H9 (cell line): Measurements from ENCODE around the gene DCAF17. TPM values are rescaled to one million over a fixed set of nuclear protein-coding genes. Genes with fewer than 3 reads are reported as not detected.

ENCODE experiments used
- DNase-seq: peaks from one replicate; pipeline ENCODE4 v3.0.0-alpha.2; 2017
- H2AFZ ChIP-seq: one replicate; pipeline ENCODE4 v1.6.1; 2013; ENCODE audit warnings: mild to moderate bottlenecking, low read length, control low read depth, moderate library complexity
- H2AK5ac ChIP-seq: 2 replicates; pipeline ENCODE4 v1.6.1; 2013; ENCODE audit warnings: low read length, control low read depth, mixed read lengths; ENCODE audit not compliant: insufficient read length
- H2BK120ac ChIP-seq: one replicate; pipeline ENCODE4 v1.6.1; 2013; ENCODE audit warnings: low read depth, mild to moderate bottlenecking, low read length, control low read depth, inconsistent platforms; ENCODE audit not compliant: poor library complexity, severe bottlenecking
- H2BK12ac ChIP-seq: 2 replicates; pipeline ENCODE4 v1.6.1; 2013; ENCODE audit warnings: low read length, control low read depth, mixed read lengths, low read depth; ENCODE audit not compliant: insufficient read length
- H2BK15ac ChIP-seq: 2 replicates; pipeline ENCODE4 v1.6.1; 2013; ENCODE audit warnings: low read depth, low read length, control low read depth
- H2BK20ac ChIP-seq: one replicate; pipeline ENCODE4 v1.6.1; 2013; ENCODE audit warnings: low read depth, mild to moderate bottlenecking, low read length, control low read depth, inconsistent platforms; ENCODE audit not compliant: poor library complexity, severe bottlenecking
- H2BK5ac ChIP-seq: 2 replicates; pipeline ENCODE4 v1.6.1; 2013; ENCODE audit warnings: low read length, control low read depth, mixed read lengths; ENCODE audit not compliant: insufficient read length
- H3K14ac ChIP-seq: 2 replicates; pipeline ENCODE4 v1.6.1; 2013; ENCODE audit warnings: low read length, control low read depth; ENCODE audit not compliant: insufficient read depth
- H3K18ac ChIP-seq: 2 replicates; pipeline ENCODE4 v1.6.1; 2013; ENCODE audit warnings: low read depth, mild to moderate bottlenecking, mixed read lengths, low read length, control low read depth; ENCODE audit not compliant: insufficient read length
- H3K23ac ChIP-seq: 2 replicates; pipeline ENCODE4 v1.6.1; 2013; ENCODE audit warnings: low read length, control low read depth, mixed read lengths, low read depth; ENCODE audit not compliant: insufficient read length
- H3K23me2 ChIP-seq: 2 replicates; pipeline ENCODE4 v1.6.1; 2013; ENCODE audit warnings: low read depth, mild to moderate bottlenecking, mixed read lengths, low read length, control low read depth; ENCODE audit not compliant: insufficient read length, poor library complexity, severe bottlenecking
- H3K27ac ChIP-seq: 2 replicates; pipeline ENCODE4 v1.5.1; 2013; ENCODE audit warnings: low read length, control low read depth, mixed read lengths, low read depth; ENCODE audit not compliant: insufficient read length
- H3K27me3 ChIP-seq: 2 replicates; pipeline ENCODE4 v1.6.1; 2013; ENCODE audit warnings: low read length, control low read depth, inconsistent platforms; ENCODE audit not compliant: insufficient read depth
- H3K4ac ChIP-seq: 2 replicates; pipeline ENCODE4 v1.6.1; 2013; ENCODE audit warnings: low read depth, mild to moderate bottlenecking, control low read depth, inconsistent platforms, low read length, moderate library complexity
- H3K4me1 ChIP-seq: 2 replicates; pipeline ENCODE4 v1.6.1; 2013; ENCODE audit warnings: low read length, control low read depth, inconsistent platforms; ENCODE audit not compliant: insufficient read depth
- H3K4me2 ChIP-seq: 2 replicates; pipeline ENCODE4 v1.6.1; 2013; ENCODE audit warnings: low read length, control low read depth, mixed read lengths; ENCODE audit not compliant: insufficient read length, insufficient read depth
- H3K56ac ChIP-seq: 2 replicates; pipeline ENCODE4 v1.6.1; 2013; ENCODE audit warnings: low read depth, mild to moderate bottlenecking, mixed read lengths, low read length, control low read depth; ENCODE audit not compliant: insufficient read length
- H3K79me1 ChIP-seq: 2 replicates; pipeline ENCODE4 v1.6.1; 2013; ENCODE audit warnings: low read depth, mild to moderate bottlenecking, moderate library complexity, low read length, control low read depth, inconsistent platforms; ENCODE audit not compliant: insufficient read depth, poor library complexity, severe bottlenecking
- H3K79me2 ChIP-seq: 2 replicates; pipeline ENCODE4 v1.6.1; 2013; ENCODE audit warnings: low read length, control low read depth, inconsistent platforms; ENCODE audit not compliant: insufficient read depth
- H3K9ac ChIP-seq: 2 replicates; pipeline ENCODE4 v1.6.1; 2013; ENCODE audit warnings: low read length, control low read depth, mixed read lengths; ENCODE audit not compliant: insufficient read length; ENCODE audit errors: extremely low read depth
- H3K9me3 ChIP-seq: one replicate; pipeline ENCODE4 v1.6.1; 2013; ENCODE audit warnings: low read depth, low read length, inconsistent platforms; ENCODE audit not compliant: control insufficient read depth
- H3T11ph ChIP-seq: one replicate; pipeline ENCODE4 v1.6.1; 2013; ENCODE audit warnings: mild to moderate bottlenecking, low read length, control low read depth, inconsistent platforms
- H4K20me1 ChIP-seq: one replicate; pipeline ENCODE4 v1.6.1; 2013; ENCODE audit not compliant: control insufficient read depth, insufficient read length, insufficient read depth
- H4K5ac ChIP-seq: 2 replicates; pipeline ENCODE4 v1.6.1; 2013; ENCODE audit warnings: low read depth, mild to moderate bottlenecking, mixed read lengths, low read length, control low read depth; ENCODE audit not compliant: insufficient read length
- H4K8ac ChIP-seq: replicated peaks from 2 replicates; pipeline ENCODE4 v1.6.1; 2013; ENCODE audit warnings: low read length, control low read depth, mixed read lengths, low read depth; ENCODE audit not compliant: insufficient read length
- H4K91ac ChIP-seq: 2 replicates; pipeline ENCODE4 v1.6.1; 2013; ENCODE audit warnings: low read depth, mild to moderate bottlenecking, moderate library complexity, mixed read lengths, low read length, control low read depth; ENCODE audit not compliant: insufficient read length
- H3K27ac Mint-ChIP-seq, 3 experiments: 2 replicates in 2 of 3; 3 replicates in 1 of 3; pipeline ENCODE4 v1.8.0; 2020 to 2021; ENCODE audit warnings: mixed read lengths in 3 of 3, mild to moderate bottlenecking in 1 of 3, moderate library complexity in 1 of 3
- H3K27me3 Mint-ChIP-seq: 2 replicates; pipeline ENCODE4 v1.8.0; 2021; ENCODE audit warnings: low read depth, mild to moderate bottlenecking, moderate library complexity, mixed read lengths
- H3K36me3 Mint-ChIP-seq, 3 experiments: 2 replicates in 2 of 3; 3 replicates in 1 of 3; pipeline ENCODE4 v1.8.0; 2020 to 2021; ENCODE audit warnings: low read depth in 3 of 3, mixed read lengths in 3 of 3; ENCODE audit not compliant: insufficient read depth in 1 of 3
- H3K4me1 Mint-ChIP-seq, 2 experiments: 2 replicates each; pipeline ENCODE4 v1.8.0; 2020; ENCODE audit warnings: mixed read lengths in 2 of 2
- H3K4me3 Mint-ChIP-seq, 2 experiments: 2 replicates in 1 of 2; 3 replicates in 1 of 2; pipeline ENCODE4 v1.8.0; 2020 to 2021; ENCODE audit warnings: mild to moderate bottlenecking in 2 of 2, mixed read lengths in 2 of 2, moderate library complexity in 1 of 2
- H3K9me3 Mint-ChIP-seq, 2 experiments: 2 replicates in 1 of 2; 3 replicates in 1 of 2; pipeline ENCODE4 v1.8.0; 2020; ENCODE audit warnings: mild to moderate bottlenecking in 2 of 2, mixed read lengths in 2 of 2, moderate library complexity in 1 of 2
- CTCF ChIP-seq: fragments of 200-600 bp; sonication (generic); conservative IDR thresholded peaks from 3 replicates; pipeline ENCODE4 v1.8.0; 2021; ENCODE audit warnings: antibody characterized with exemption, mild to moderate bottlenecking
- WGBS: extraction: QIAGEN DNeasy Blood & Tissue Kit; methylation state at CpG from one replicate; pipeline ENCODE4 v1.1.7; 2013; ENCODE audit warnings: missing lambda C conversion rate, low lambda C conversion rate, mixed read lengths; ENCODE audit not compliant: insufficient read length; ENCODE audit errors: extremely low coverage; 5-methylcytosine and 5-hydroxymethylcytosine counted together
- total RNA-seq: library from RNA; stranded (reverse); gene quantifications from 2 replicates; pipeline ENCODE4 v1.2.1, GENCODE V29; 2021

DCAF17 gene
- total RNA-seq, 1 experiment from 2014 or later: 28.1 TPM

GRCh38 chr2:171531836-171532450 lies 97.9 kb downstream of the DCAF17 start:
- H4K91ac ChIP-seq: no peak overlapping the region
- Mint-ChIP-seq H3K27me3 (no peaks in the 10 kb centered on the region), H3K9me3 (peaks cover 0 to 8% of the 10 kb centered on the region in 2 experiments; a peak in 2 of 5 replicates), H3K4me1 (no peaks in the 10 kb centered on the region), H3K36me3 (peaks cover 7 to 10% (median 7%) of the 10 kb centered on the region in 3 experiments), H3K4me3 (no peak overlapping the region), H3K27ac (no peak overlapping the region)
- no peak overlapping the region for H2BK15ac ChIP-seq
- H3K4me2 ChIP-seq: no peak overlapping the region
- H3K23me2 ChIP-seq: no peaks in the 10 kb centered on the region
- no peak overlapping the region for H3K9ac ChIP-seq
- no peak overlapping the region for H2BK5ac ChIP-seq
- H4K20me1 ChIP-seq: no peaks in the 10 kb centered on the region
- H3K4me1 ChIP-seq: no peaks in the 10 kb centered on the region
- no peak overlapping the region for H3K23ac ChIP-seq
- H3K9me3 ChIP-seq: no peaks in the 10 kb centered on the region
- no peaks in the 10 kb centered on the region for H3K79me1 ChIP-seq
- DNase-seq: no peak
- H2BK12ac ChIP-seq: no peak overlapping the region
- no peaks in the 10 kb centered on the region for H3K79me2 ChIP-seq
- H3K4ac ChIP-seq: no peak overlapping the region
- H3K18ac ChIP-seq: no peak overlapping the region
- H2AFZ ChIP-seq: no peak overlapping the region
- no peak overlapping the region for H2BK120ac ChIP-seq
- no peak overlapping the region for H3T11ph ChIP-seq
- H4K8ac ChIP-seq: no peak overlapping the region
- no peak overlapping the region for H3K56ac ChIP-seq
- H2BK20ac ChIP-seq: no peak overlapping the region
- H2AK5ac ChIP-seq: no peak overlapping the region
- H3K27me3 ChIP-seq: no peaks in the 10 kb centered on the region
- no peak overlapping the region for H4K5ac ChIP-seq
- no peak overlapping the region for H3K27ac ChIP-seq
- no CpG with 5 or more reads among the region's 3 CpGs for WGBS
- no peak for TF ChIP-seq CTCF
- no peak overlapping the region for H3K14ac ChIP-seq
